DND-41 (cell line): ENCODE measurements around the gene VASP.
A peak's percentile ranks its signal among the peaks of the same experiment; 100 is the strongest.

Source experiments
- ATAC-seq: fragments of 200-7000 bp; cut with Tn5 transposase; 3 replicates; pipeline ENCODE4 v1.9.1; 2021; ENCODE audit warnings: low read depth; ENCODE audit not compliant: insufficient read depth
- DNase-seq: peaks from one replicate; pipeline ENCODE4 v3.0.0-alpha.2; 2020
- H2AFZ ChIP-seq: 2 replicates; pipeline ENCODE4 v1.6.0; 2012; ENCODE audit warnings: low read depth, low read length
- H3K27ac ChIP-seq: 2 replicates; pipeline ENCODE4 v1.5.1; 2012; ENCODE audit warnings: low read length, inconsistent platforms
- H3K27me3 ChIP-seq: fragments of 200-600 bp; sonication (generic); 2 replicates; pipeline ENCODE4 v1.6.0; 2012; ENCODE audit warnings: low read length, mild to moderate bottlenecking, inconsistent platforms; ENCODE audit not compliant: insufficient read depth, poor library complexity
- H3K36me3 ChIP-seq: 2 replicates; pipeline ENCODE4 v1.5.1; 2012; ENCODE audit warnings: low read length, inconsistent platforms; ENCODE audit not compliant: insufficient read depth
- H3K4me1 ChIP-seq: 2 replicates; pipeline ENCODE4 v1.5.1; 2012; ENCODE audit warnings: mild to moderate bottlenecking, low read length; ENCODE audit not compliant: insufficient read depth
- H3K4me2 ChIP-seq: 2 replicates; pipeline ENCODE4 v1.6.0; 2012; ENCODE audit warnings: mild to moderate bottlenecking, moderate library complexity, low read length, inconsistent platforms; ENCODE audit not compliant: insufficient read depth
- H3K4me3 ChIP-seq, 2 experiments: fragments of 200-600 bp in 1 of 2; shearing (Covaris generic) in 1 of 2; 2 replicates each; pipeline ENCODE4 v1.5.1; 2012 to 2016; ENCODE audit warnings: inconsistent platforms in 2 of 2, low read length in 2 of 2, mild to moderate bottlenecking in 2 of 2, low read depth in 1 of 2, moderate library complexity in 1 of 2
- H3K79me2 ChIP-seq: 2 replicates; pipeline ENCODE4 v1.6.0; 2012; ENCODE audit warnings: low read length, inconsistent platforms; ENCODE audit not compliant: insufficient read depth
- H3K9ac ChIP-seq: 2 replicates; pipeline ENCODE4 v1.6.0; 2012; ENCODE audit warnings: low read depth, mild to moderate bottlenecking, inconsistent platforms, low read length, moderate library complexity
- H3K9me3 ChIP-seq: 2 replicates; pipeline ENCODE4 v1.5.1; 2012; ENCODE audit warnings: low read length, moderate library complexity, mild to moderate bottlenecking, inconsistent platforms; ENCODE audit not compliant: insufficient read depth, severe bottlenecking
- H4K20me1 ChIP-seq: 2 replicates; pipeline ENCODE4 v1.6.0; 2012; ENCODE audit warnings: low read length; ENCODE audit not compliant: insufficient read depth
- CTCF ChIP-seq: IDR thresholded peaks from 2 replicates; pipeline ENCODE4 v1.5.1; 2012; ENCODE audit warnings: borderline replicate concordance, low read length, moderate library complexity, mild to moderate bottlenecking; ENCODE audit not compliant: poor library complexity, severe bottlenecking; ENCODE audit errors: extremely low read depth
- EZH2 ChIP-seq: IDR thresholded peaks from 3 replicates; pipeline ENCODE4 v1.6.1; 2012; ENCODE audit warnings: borderline replicate concordance, low read depth, mild to moderate bottlenecking, moderate library complexity, low read length, inconsistent platforms; ENCODE audit not compliant: severe bottlenecking

Gene VASP

DNA sequence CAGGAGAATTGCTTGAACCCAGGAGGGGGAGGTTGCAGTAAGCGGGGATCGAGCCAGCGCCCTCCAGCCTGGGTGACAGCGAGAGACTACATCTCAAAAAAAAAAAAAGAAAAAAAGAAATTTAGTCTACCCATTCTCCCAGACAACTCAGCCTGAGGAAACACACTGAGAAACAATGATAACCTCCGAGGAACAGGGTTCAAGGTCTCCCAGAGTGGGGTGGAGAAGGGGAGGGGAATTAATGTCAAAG, 1.4 kb upstream of the VASP start:
- Histone ChIP-seq H2AFZ (peak overlapping the region; percentile 81), H3K79me2 (peaks cover 19% of the 10 kb centered on the region), H3K4me3 (peak overlapping the region; percentile 94 to 97; a peak in 3 of 4 replicates), H3K36me3 (no peaks in the 10 kb centered on the region), H3K27ac (peak overlapping the region; percentile 72), H3K4me1 (peaks cover 27% of the 10 kb centered on the region), H3K27me3 (no peaks in the 10 kb centered on the region), H3K9ac (peak overlapping the region; percentile 90), H3K4me2 (peak overlapping the region; percentile 99), H4K20me1 (peaks cover 18% of the 10 kb centered on the region; the same call in 1 of the 2 replicates), H3K9me3 (no peaks in the 10 kb centered on the region)
- no peak for DNase-seq
- ATAC-seq = no peak
- TF ChIP-seq CTCF = no peak
- TF ChIP-seq EZH2 = no peak

DNA sequence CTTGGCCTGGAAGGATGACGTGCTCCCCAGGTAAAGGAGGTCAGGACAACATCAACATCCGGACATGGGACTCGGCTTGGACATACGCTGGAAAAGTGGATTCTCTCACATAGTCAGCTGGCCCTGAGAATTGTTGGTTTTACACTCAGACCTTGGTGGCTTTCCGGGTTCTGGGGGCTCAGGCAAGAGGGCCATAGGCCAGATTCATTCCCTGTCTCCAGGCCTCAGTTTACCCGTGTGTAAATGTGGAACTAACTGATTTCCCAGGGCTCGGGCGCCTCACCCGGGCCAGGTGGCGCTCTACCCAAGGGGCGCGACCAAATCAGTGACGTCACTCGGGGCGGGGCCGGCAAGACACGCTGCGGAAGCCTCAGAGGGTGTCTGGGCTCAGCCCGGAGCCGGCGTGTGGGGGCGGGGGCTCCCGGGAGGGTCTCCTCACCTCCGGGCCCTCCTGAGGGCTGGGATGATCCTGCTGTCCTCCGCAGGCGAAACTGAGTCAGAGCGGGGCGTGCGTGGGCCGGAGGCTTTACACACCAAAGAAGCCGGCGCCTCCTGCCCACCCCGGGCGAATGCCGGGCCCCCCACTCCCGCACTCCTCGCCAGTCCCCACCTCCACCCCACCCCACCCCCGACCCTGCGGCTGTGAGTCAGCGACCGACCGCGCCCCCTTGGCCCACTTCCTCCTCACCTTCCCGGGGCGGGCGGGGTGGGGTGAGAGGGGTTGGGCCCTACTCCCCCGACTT, 862 bp upstream of the VASP start:
- Histone ChIP-seq H3K79me2 (peaks cover 23% of the 10 kb centered on the region), H3K4me3 (peak overlapping the region; percentile 94 to 97; a peak in 3 of 4 replicates), H2AFZ (peak overlapping the region; percentile 100), H3K9me3 (no peaks in the 10 kb centered on the region), H3K4me1 (peaks cover 27% of the 10 kb centered on the region), H3K27me3 (no peaks in the 10 kb centered on the region), H3K4me2 (peak overlapping the region; percentile 99), H3K27ac (peak overlapping the region; percentile 97), H3K36me3 (no peaks in the 10 kb centered on the region), H3K9ac (peak overlapping the region; percentile 90), H4K20me1 (peaks cover 23% of the 10 kb centered on the region; the same call in 1 of the 2 replicates)
- no peak for TF ChIP-seq EZH2
- peak; percentile 70 for TF ChIP-seq CTCF
- peak; percentile 94 for DNase-seq
- ATAC-seq = peak; percentile 82

DNA sequence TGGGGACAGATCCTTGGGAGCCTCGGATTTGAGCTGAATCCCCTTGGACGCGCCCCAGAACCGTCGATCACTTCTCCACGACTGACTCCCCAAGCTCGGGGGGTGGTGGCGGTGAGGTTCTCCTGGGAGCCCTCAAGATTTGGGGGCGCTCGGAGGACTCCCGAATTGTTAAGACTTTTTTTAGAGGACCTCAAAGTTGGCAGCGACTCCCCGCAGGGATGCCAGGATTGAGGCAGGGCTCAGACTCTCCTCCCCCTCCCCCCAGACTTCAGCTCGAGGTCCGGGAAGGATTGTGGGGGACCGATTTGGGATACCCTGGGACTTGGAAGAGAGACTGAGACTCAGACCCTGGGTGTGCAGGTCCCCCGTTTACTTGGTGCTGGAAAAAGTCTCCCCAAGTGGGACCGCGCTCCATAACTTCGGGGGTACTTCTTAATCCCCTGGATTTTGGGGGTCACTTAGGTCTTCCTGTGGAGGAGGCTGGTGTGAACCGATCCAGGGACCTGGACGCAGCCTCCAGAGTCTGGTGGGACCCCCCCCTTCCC, 665 bp downstream of the VASP start:
- peaks cover 27% of the 10 kb centered on the region for H3K4me1 ChIP-seq
- DNase-seq = no peak
- no peaks in the 10 kb centered on the region for H3K27me3 ChIP-seq
- no peaks in the 10 kb centered on the region for H3K9me3 ChIP-seq
- H3K36me3 ChIP-seq = no peaks in the 10 kb centered on the region
- H2AFZ ChIP-seq = peak overlapping the region; percentile 3; the same call in 1 of the 2 replicates
- peak overlapping the region; percentile 99 for H3K4me2 ChIP-seq
- TF ChIP-seq EZH2 (no peak), CTCF (no peak)
- H3K27ac ChIP-seq = peak overlapping the region; percentile 56
- H3K79me2 ChIP-seq = peaks cover 23% of the 10 kb centered on the region
- H4K20me1 ChIP-seq = peaks cover 23% of the 10 kb centered on the region; the same call in 1 of the 2 replicates
- H3K4me3 ChIP-seq = peak overlapping the region; percentile 94 to 97
- H3K9ac ChIP-seq = peak overlapping the region; percentile 90
- no peak for ATAC-seq
